Neuronal stem cell (in vitro differentiated cells): ENCODE measurements around the gene REC114.

Source experiments
- DNase-seq: peaks from one replicate; pipeline ENCODE4 v3.0.0-alpha.2; 2013; ENCODE audit warnings: low spot score
- H2AFZ ChIP-seq: one replicate; pipeline ENCODE4 v1.6.1; 2013; ENCODE audit warnings: mild to moderate bottlenecking, low read length, inconsistent platforms
- H2AK5ac ChIP-seq: 2 replicates; pipeline ENCODE4 v1.6.1; 2013; ENCODE audit warnings: low read depth, mild to moderate bottlenecking, inconsistent platforms, low read length, moderate library complexity, mixed read lengths
- H2BK120ac ChIP-seq: 2 replicates; pipeline ENCODE4 v1.6.1; 2013; ENCODE audit warnings: low read depth, mild to moderate bottlenecking, inconsistent platforms, low read length, moderate library complexity, mixed read lengths
- H2BK12ac ChIP-seq: one replicate; pipeline ENCODE4 v1.6.1; 2013; ENCODE audit warnings: low read length, inconsistent platforms
- H2BK15ac ChIP-seq: 2 replicates; pipeline ENCODE4 v1.6.1; 2013; ENCODE audit warnings: mild to moderate bottlenecking, low read length, inconsistent platforms, mixed read lengths
- H2BK5ac ChIP-seq: one replicate; pipeline ENCODE4 v1.6.1; 2013; ENCODE audit warnings: inconsistent platforms, mild to moderate bottlenecking, low read length, moderate library complexity
- H3K14ac ChIP-seq: one replicate; pipeline ENCODE4 v1.6.1; 2013; ENCODE audit warnings: low read length, inconsistent platforms
- H3K18ac ChIP-seq: 2 replicates; pipeline ENCODE4 v1.6.1; 2013; ENCODE audit warnings: low read length, inconsistent platforms
- H3K23ac ChIP-seq: 2 replicates; pipeline ENCODE4 v1.6.1; 2013; ENCODE audit warnings: low read depth, mild to moderate bottlenecking, mixed read lengths, low read length, inconsistent platforms; ENCODE audit not compliant: poor library complexity
- H3K27ac ChIP-seq: replicated peaks from 3 replicates; pipeline ENCODE4 v1.5.1; 2013; ENCODE audit warnings: low read length, inconsistent platforms
- H3K27me3 ChIP-seq, 3 experiments: 2 replicates each; pipeline ENCODE4 v1.6.1; 2013; ENCODE audit warnings: low read length in 3 of 3, mild to moderate bottlenecking in 2 of 3, inconsistent platforms in 1 of 3, low read depth in 1 of 3, mixed read lengths in 1 of 3, moderate library complexity in 1 of 3; ENCODE audit not compliant: control insufficient read depth in 3 of 3, insufficient read depth in 3 of 3
- H3K36me3 ChIP-seq, 2 donors: replicated peaks in 1 of 2; 2 replicates each; pipeline ENCODE4 v1.6.1; 2013; ENCODE audit warnings: low read length in 2 of 2; ENCODE audit not compliant: control insufficient read depth in 2 of 2, insufficient read depth in 2 of 2
- H3K4ac ChIP-seq: 2 replicates; pipeline ENCODE4 v1.6.1; 2013; ENCODE audit warnings: inconsistent platforms, mild to moderate bottlenecking, low read length, moderate library complexity
- H3K4me1 ChIP-seq, 2 donors: 1 replicate in 1 of 2; 2 replicates in 1 of 2; pipeline ENCODE4 v1.6.1; 2013; ENCODE audit warnings: low read length in 2 of 2, low read depth in 1 of 2; ENCODE audit not compliant: control insufficient read depth in 2 of 2, insufficient read depth in 1 of 2
- H3K4me2 ChIP-seq: one replicate; pipeline ENCODE4 v1.6.1; 2013; ENCODE audit warnings: mild to moderate bottlenecking, low read length, inconsistent platforms; ENCODE audit not compliant: insufficient read depth, poor library complexity, severe bottlenecking
- H3K4me3 ChIP-seq, 2 donors: 2 replicates each; pipeline ENCODE4 v1.5.1; 2013; ENCODE audit warnings: low read length in 2 of 2, mild to moderate bottlenecking in 2 of 2, inconsistent platforms in 1 of 2, moderate library complexity in 1 of 2
- H3K79me1 ChIP-seq: one replicate; pipeline ENCODE4 v1.6.1; 2013; ENCODE audit warnings: low read depth, mild to moderate bottlenecking, inconsistent platforms, low read length, moderate library complexity
- H3K9ac ChIP-seq: one replicate; pipeline ENCODE4 v1.6.1; 2013; ENCODE audit warnings: mild to moderate bottlenecking, low read depth, low read length, inconsistent platforms; ENCODE audit not compliant: poor library complexity
- H3K9me3 ChIP-seq, 2 donors: replicated peaks in 1 of 2; 2 replicates each; pipeline versions ENCODE3 to v1.6.1; 2013; ENCODE audit warnings: low read length in 2 of 2, mild to moderate bottlenecking in 2 of 2, inconsistent platforms in 1 of 2, low read depth in 1 of 2, mixed read lengths in 1 of 2, moderate library complexity in 1 of 2; ENCODE audit not compliant: control insufficient read depth in 2 of 2, insufficient read depth in 1 of 2
- H4K8ac ChIP-seq: one replicate; pipeline ENCODE4 v1.6.1; 2013; ENCODE audit warnings: low read depth, mild to moderate bottlenecking, inconsistent platforms, low read length, moderate library complexity
- H4K91ac ChIP-seq: one replicate; pipeline ENCODE4 v1.6.1; 2013; ENCODE audit warnings: low read length, low read depth, mild to moderate bottlenecking, inconsistent platforms; ENCODE audit not compliant: poor library complexity
- WGBS, 2 donors: extraction: QIAGEN DNeasy Blood & Tissue Kit; methylation state at CpG; one replicate each; pipeline ENCODE4 v1.1.7; 2013; ENCODE audit warnings: missing lambda C conversion rate in 2 of 2, mixed read lengths in 1 of 2; ENCODE audit not compliant: insufficient read length in 2 of 2, insufficient replicate concordance in 1 of 2; ENCODE audit errors: extremely low coverage in 2 of 2; 5-methylcytosine and 5-hydroxymethylcytosine counted together

REC114 gene

GRCh38 chr15:73414876-73415275 is 28.1 kb upstream of the REC114 start:
- Histone ChIP-seq H2AK5ac (no peak overlapping the region), H3K4ac (no peak overlapping the region), H2BK15ac (no peak overlapping the region), H3K4me3 (no peak overlapping the region), H3K27me3 (peaks cover 0 to 11% (median 2%) of the 10 kb centered on the region in 3 experiments), H3K79me1 (no peaks in the 10 kb centered on the region), H3K9ac (no peak overlapping the region), H2BK5ac (no peak overlapping the region), H2BK120ac (no peak overlapping the region), H2AFZ (no peak overlapping the region), H3K14ac (no peak overlapping the region), H3K23ac (no peak overlapping the region), H3K36me3 (no peaks in the 10 kb centered on the region), H3K18ac (no peak overlapping the region), H2BK12ac (no peak overlapping the region), H4K91ac (no peak overlapping the region), H4K8ac (no peak overlapping the region), H3K4me1 (no peaks in the 10 kb centered on the region), H3K27ac (no peak overlapping the region), H3K9me3 (no peaks in the 10 kb centered on the region), H3K4me2 (no peak overlapping the region)
- WGBS, 2 donors = no CpG with 5 or more reads among the region's 3 CpGs
- DNase-seq = no peak

- Histone ChIP-seq H3K4me1 (no peaks in the 10 kb centered on the region), H2BK12ac (no peak overlapping the region), H2AK5ac (no peak overlapping the region), H3K79me1 (no peaks in the 10 kb centered on the region), H2BK5ac (no peak overlapping the region), H3K9me3 (no peaks in the 10 kb centered on the region), H3K4me2 (no peak overlapping the region), H2AFZ (no peak overlapping the region), H3K36me3 (no peaks in the 10 kb centered on the region), H3K27ac (no peak overlapping the region), H3K18ac (no peak overlapping the region), H4K91ac (no peak overlapping the region), H3K4ac (no peak overlapping the region), H3K4me3 (no peak overlapping the region), H3K23ac (no peak overlapping the region), H3K14ac (no peak overlapping the region), H2BK120ac (no peak overlapping the region), H3K27me3 (peaks cover 0 to 12% (median 0%) of the 10 kb centered on the region in 3 experiments), H4K8ac (no peak overlapping the region), H3K9ac (no peak overlapping the region), H2BK15ac (no peak overlapping the region)
- no CpG with 5 or more reads among the region's 1 CpG for WGBS, 2 donors
- DNase-seq = no peak
Measured at GRCh38 chr15:73424506-73424905, 18.5 kb upstream of the REC114 start.

- no peak overlapping the region for H3K4ac ChIP-seq
- no peak overlapping the region for H4K91ac ChIP-seq
- H3K9ac ChIP-seq = no peak overlapping the region
- no peak overlapping the region for H3K14ac ChIP-seq
- H2AK5ac ChIP-seq = no peak overlapping the region
- no peak overlapping the region for H2BK120ac ChIP-seq
- H3K23ac ChIP-seq = no peak overlapping the region
- H2BK5ac ChIP-seq = no peak overlapping the region
- no peak for DNase-seq
- H3K27me3 ChIP-seq = peaks cover 0 to 17% (median 0%) of the 10 kb centered on the region in 3 experiments
- no peak overlapping the region for H3K4me3 ChIP-seq
- no peaks in the 10 kb centered on the region for H3K36me3 ChIP-seq
- WGBS, 2 donors = no CpG with 5 or more reads among the region's 2 CpGs
- H3K79me1 ChIP-seq = no peaks in the 10 kb centered on the region
- H3K4me2 ChIP-seq = no peak overlapping the region
- H2BK12ac ChIP-seq = no peak overlapping the region
- no peaks in the 10 kb centered on the region for H3K9me3 ChIP-seq
- no peak overlapping the region for H2BK15ac ChIP-seq
- no peak overlapping the region for H2AFZ ChIP-seq
- no peaks in the 10 kb centered on the region for H3K4me1 ChIP-seq
- no peak overlapping the region for H3K18ac ChIP-seq
- H4K8ac ChIP-seq = no peak overlapping the region
- no peak overlapping the region for H3K27ac ChIP-seq
Measured at GRCh38 chr15:73425510-73425909, 17.5 kb upstream of the REC114 start.

GRCh38 chr15:73426323-73426994 is 16.5 kb upstream of the REC114 start:
- Histone ChIP-seq H3K9ac (no peak overlapping the region), H3K4me1 (no peaks in the 10 kb centered on the region), H3K36me3 (no peaks in the 10 kb centered on the region), H3K27me3 (peaks cover 0 to 22% (median 0%) of the 10 kb centered on the region in 3 experiments), H2BK15ac (no peak overlapping the region), H2BK120ac (no peak overlapping the region), H2BK5ac (no peak overlapping the region), H4K8ac (no peak overlapping the region), H3K27ac (no peak overlapping the region), H2BK12ac (no peak overlapping the region), H3K18ac (no peak overlapping the region), H3K79me1 (no peaks in the 10 kb centered on the region), H3K4ac (no peak overlapping the region), H3K4me3 (no peak overlapping the region), H2AFZ (no peak overlapping the region), H3K23ac (no peak overlapping the region), H2AK5ac (no peak overlapping the region), H3K14ac (no peak overlapping the region), H3K9me3 (no peaks in the 10 kb centered on the region), H3K4me2 (no peak overlapping the region), H4K91ac (no peak overlapping the region)
- no CpG with 5 or more reads among the region's 5 CpGs for WGBS, 2 donors
- no peak for DNase-seq
